GM12865 (cell line): ENCODE data around the gene EDC4.
A peak's percentile ranks its signal among the peaks of the same experiment; 100 is the strongest.

ENCODE experiments used
- DNase-seq: peaks from one replicate; pipeline ENCODE4 v3.0.0; 2010; ENCODE audit warnings: low read depth
- H3K4me3 ChIP-seq: 2 replicates; pipeline ENCODE4 v1.5.1; 2011; ENCODE audit warnings: mild to moderate bottlenecking, low read depth, low read length, control low read depth
- CTCF ChIP-seq: IDR thresholded peaks from 2 replicates; pipeline ENCODE4 v1.5.1; 2011; ENCODE audit warnings: low read length, control low read depth, low read depth, inconsistent platforms; ENCODE audit not compliant: insufficient read depth; ENCODE audit errors: missing control alignments

The EDC4 gene

DNA sequence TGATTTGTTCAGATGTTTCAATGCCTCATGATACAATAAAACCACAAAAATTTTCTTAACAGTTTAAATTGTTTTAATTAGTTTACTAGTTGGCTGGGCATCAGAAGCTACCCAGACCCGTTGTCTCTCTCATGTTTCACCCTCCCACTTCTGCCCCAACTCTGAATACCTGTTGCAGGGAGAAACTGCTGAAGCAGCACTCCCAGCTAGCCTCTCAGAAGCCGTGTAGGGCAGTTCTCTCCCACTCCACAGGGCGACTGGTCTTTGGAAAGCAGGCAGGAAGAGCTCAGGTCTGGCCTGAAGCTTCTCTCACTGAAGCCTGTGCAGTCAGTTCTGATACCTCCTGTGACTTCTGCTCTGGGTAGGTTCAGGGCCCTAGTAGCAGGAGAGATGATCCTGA lies 1.6 kb upstream of the EDC4 start:
- no peak for TF ChIP-seq CTCF
- no peak overlapping the region for H3K4me3 ChIP-seq
- no peak for DNase-seq

- TF ChIP-seq CTCF = no peak
- DNase-seq = no peak
- no peak overlapping the region for H3K4me3 ChIP-seq
These were observed 671 bp upstream of the EDC4 start for GRCh38 chr16:67872131-67872630.

GRCh38 chr16:67873435-67874370 lies 851 bp downstream of the EDC4 start:
- no peak for DNase-seq
- TF ChIP-seq CTCF = no peak
- peak overlapping the region; percentile 95 for H3K4me3 ChIP-seq

DNA sequence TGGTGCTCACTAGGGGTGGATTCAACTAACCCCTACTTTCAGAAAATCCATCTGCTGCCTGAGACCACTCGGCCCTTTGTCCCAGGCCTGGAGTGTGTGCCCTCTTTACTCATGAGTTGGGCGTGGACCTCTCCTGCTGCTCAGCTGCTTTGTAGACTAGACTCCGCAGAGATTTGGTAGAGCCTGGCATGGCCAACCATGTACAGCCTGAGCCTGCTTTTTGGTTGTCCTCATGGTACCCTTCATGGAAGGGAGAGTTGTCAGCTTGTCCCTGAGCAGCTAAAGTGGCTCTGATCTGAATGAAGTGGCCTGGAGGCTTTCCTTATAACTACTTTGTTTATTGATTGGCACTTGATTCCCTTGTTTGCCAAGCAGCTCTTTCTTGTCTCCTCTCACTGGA lies 1.5 kb downstream of the EDC4 start:
- TF ChIP-seq CTCF = no peak
- no peak for DNase-seq
- H3K4me3 ChIP-seq = peak overlapping the region; percentile 95

DNA sequence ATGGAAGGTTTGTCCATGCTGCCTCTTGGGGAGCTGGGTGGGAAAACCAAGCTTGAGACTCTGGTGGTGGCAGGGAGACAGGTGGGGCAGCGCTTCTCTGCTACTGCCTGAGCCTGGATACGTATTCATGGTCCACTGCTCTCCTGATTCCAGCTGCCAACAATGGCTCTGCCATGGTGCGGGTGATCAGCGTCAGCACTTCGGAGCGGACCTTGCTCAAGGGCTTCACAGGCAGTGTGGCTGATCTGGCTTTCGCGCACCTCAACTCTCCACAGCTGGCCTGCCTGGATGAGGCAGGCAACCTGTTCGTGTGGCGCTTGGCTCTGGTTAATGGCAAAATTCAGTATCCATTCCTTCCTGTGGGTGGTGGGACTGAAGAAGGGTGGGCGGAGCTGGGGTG lies 4.2 kb downstream of the EDC4 start:
- DNase-seq = no peak
- TF ChIP-seq CTCF = no peak
- H3K4me3 ChIP-seq = no peak overlapping the region

DNA sequence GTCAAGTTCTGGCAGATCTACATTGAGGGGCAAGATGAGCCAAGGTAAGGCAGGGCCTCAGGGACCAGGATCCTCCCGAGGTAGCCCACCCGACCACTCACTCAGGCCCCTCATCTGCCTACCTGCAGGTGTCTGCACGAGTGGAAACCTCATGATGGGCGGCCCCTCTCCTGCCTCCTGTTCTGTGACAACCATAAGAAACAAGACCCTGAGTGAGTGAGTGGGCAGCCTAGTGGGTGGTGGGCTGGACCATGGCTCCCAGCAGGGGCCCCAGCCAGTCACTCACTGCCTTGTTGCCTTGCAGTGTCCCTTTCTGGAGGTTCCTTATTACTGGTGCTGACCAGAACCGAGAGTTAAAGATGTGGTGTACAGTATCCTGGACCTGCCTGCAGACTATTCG lies 5.4 kb downstream of the EDC4 start:
- DNase-seq = no peak
- no peak overlapping the region for H3K4me3 ChIP-seq
- no peak for TF ChIP-seq CTCF

GRCh38 chr16:67878846-67879245 lies 6.0 kb downstream of the EDC4 start:
- H3K4me3 ChIP-seq = no peak overlapping the region
- no peak for TF ChIP-seq CTCF
- DNase-seq = no peak
